GM12878 (cell line): ENCODE measurements around the gene EXOC3L1. TPM values are rescaled to one million over a fixed set of nuclear protein-coding genes. Genes with fewer than 3 reads are reported as not detected.
A peak's percentile ranks its signal among the peaks of the same experiment; 100 is the strongest.

Source experiments
- ATF2 ChIP-seq: IDR thresholded peaks from 2 replicates; pipeline ENCODE4 v1.6.1; 2012; ENCODE audit warnings: low read length, inconsistent platforms
- CHD1 ChIP-seq: IDR thresholded peaks from 2 replicates; pipeline ENCODE4 v1.6.1; 2012; ENCODE audit warnings: low read depth, low read length, improper control_type of control experiment
- CHD4 ChIP-seq: fragments of 200-600 bp; sonication (generic); IDR thresholded peaks from 2 replicates; pipeline ENCODE4 v1.6.1; 2016; ENCODE audit warnings: mild to moderate bottlenecking
- CTCF ChIP-seq, 3 experiments: IDR thresholded peaks in 2 of 3; conservative IDR thresholded peaks in 1 of 3; 2 replicates each; pipeline ENCODE4 v1.5.1; 2011; ENCODE audit warnings: low read depth in 3 of 3, low read length in 3 of 3, mild to moderate bottlenecking in 3 of 3, control low read depth in 2 of 3, moderate library complexity in 2 of 3, inconsistent platforms in 1 of 3, mixed read lengths in 1 of 3; ENCODE audit not compliant: control insufficient read depth in 2 of 3, insufficient read depth in 1 of 3; ENCODE audit errors: extremely low read depth in 1 of 3
- EP300 ChIP-seq, 2 experiments: fragments of 150-350 bp in 1 of 2; IDR thresholded peaks; 2 replicates each; pipeline ENCODE4 v1.6.1; 2011 to 2012; ENCODE audit warnings: low read depth in 2 of 2, low read length in 2 of 2, borderline replicate concordance in 1 of 2, improper control_type of control experiment in 1 of 2, inconsistent platforms in 1 of 2; ENCODE audit not compliant: control insufficient read depth in 1 of 2
- KLF5 ChIP-seq: fragments of 450-650 bp; IDR thresholded peaks from 2 replicates; pipeline ENCODE4 v1.6.1; 2014; ENCODE audit warnings: mild to moderate bottlenecking; ENCODE audit not compliant: partially characterized antibody
- NFIC ChIP-seq: IDR thresholded peaks from 2 replicates; pipeline ENCODE4 v1.6.1; 2012; ENCODE audit warnings: low read depth, mild to moderate bottlenecking, inconsistent platforms, low read length, moderate library complexity
- NFYA ChIP-seq: IDR thresholded peaks from 2 replicates; pipeline ENCODE4 v1.6.1; 2011; ENCODE audit warnings: low read depth, mild to moderate bottlenecking, low read length, improper control_type of control experiment, borderline replicate concordance
- NR2C2 ChIP-seq: IDR thresholded peaks from 2 replicates; pipeline ENCODE4 v1.6.1; 2011; ENCODE audit warnings: borderline replicate concordance, low read depth; ENCODE audit not compliant: control insufficient read depth, insufficient read length
- SMC3 ChIP-seq: IDR thresholded peaks from 2 replicates; pipeline ENCODE4 v1.6.1; 2011; ENCODE audit warnings: low read length, improper control_type of control experiment, borderline replicate concordance
- STAT3 ChIP-seq: IDR thresholded peaks from 2 replicates; pipeline ENCODE4 v1.6.1; 2011; ENCODE audit warnings: low read depth, low read length, improper control_type of control experiment
- ZNF384 ChIP-seq: IDR thresholded peaks from 2 replicates; pipeline ENCODE4 v1.6.1; 2012; ENCODE audit warnings: low read depth, mild to moderate bottlenecking, low read length, improper control_type of control experiment, borderline replicate concordance
- ZSCAN29 ChIP-seq: fragments of 450-650 bp; IDR thresholded peaks from 2 replicates; pipeline ENCODE4 v1.6.1; 2017; ENCODE audit warnings: mild to moderate bottlenecking, moderate library complexity
- polyA plus RNA-seq, 11 experiments: library from polyadenylated mRNA; depleted of rRNA in 4 of 11; unstranded in 6 of 11; stranded (reverse) in 5 of 11; fragments of >200 nt; fragmentation: Nextera tagmentation in 4 of 11; fragmentation: Illumina TruSeq in 1 of 11; extraction: Ambion mirVana in 4 of 11; extraction: Trizol in 1 of 11; gene quantifications; 1 replicate in 1 of 11; 2 replicates in 10 of 11; pipeline versions ENCODE4 v1.2.1 to v1.2.3, GENCODE V29; 2011 to 2016; ENCODE audit warnings: inconsistent platforms in 2 of 11, missing spikeins in 2 of 11, low read depth in 1 of 11
- total RNA-seq, 4 experiments: library from RNA; depleted of rRNA in 3 of 4; stranded (reverse); fragments of >200 nt in 3 of 4; fragmentation: Illumina TruSeq in 1 of 4; extraction: Trizol in 1 of 4; gene quantifications; 2 replicates each; pipeline versions ENCODE4 v1.2.1 to v1.2.3, GENCODE V29; 2013 to 2021
- TF ChIP-seq, protein P1 (sequence below): fragments of 450-650 bp; IDR thresholded peaks from 2 replicates; pipeline ENCODE4 v1.6.1; 2017; ENCODE audit warnings: mild to moderate bottlenecking, low read depth, inconsistent platforms; ENCODE audit not compliant: poor library complexity, severe bottlenecking
- TF ChIP-seq, protein P2 (sequence below): fragments of 450-650 bp; IDR thresholded peaks from 2 replicates; pipeline ENCODE4 v1.6.1; 2017; ENCODE audit warnings: antibody characterized with exemption, mild to moderate bottlenecking, moderate library complexity

Gene EXOC3L1
- total and polyA plus RNA-seq, 10 of the 15 experiments (the other 5 are each of a cell fraction or from before 2014, with no cell fraction given), result 0.07 to 0.42 TPM; not detected in 8

GRCh38 chr16:67179421-67180080 is 10.4 kb downstream of the EXOC3L1 start (continued):
- TF ChIP-seq, protein P1, sequence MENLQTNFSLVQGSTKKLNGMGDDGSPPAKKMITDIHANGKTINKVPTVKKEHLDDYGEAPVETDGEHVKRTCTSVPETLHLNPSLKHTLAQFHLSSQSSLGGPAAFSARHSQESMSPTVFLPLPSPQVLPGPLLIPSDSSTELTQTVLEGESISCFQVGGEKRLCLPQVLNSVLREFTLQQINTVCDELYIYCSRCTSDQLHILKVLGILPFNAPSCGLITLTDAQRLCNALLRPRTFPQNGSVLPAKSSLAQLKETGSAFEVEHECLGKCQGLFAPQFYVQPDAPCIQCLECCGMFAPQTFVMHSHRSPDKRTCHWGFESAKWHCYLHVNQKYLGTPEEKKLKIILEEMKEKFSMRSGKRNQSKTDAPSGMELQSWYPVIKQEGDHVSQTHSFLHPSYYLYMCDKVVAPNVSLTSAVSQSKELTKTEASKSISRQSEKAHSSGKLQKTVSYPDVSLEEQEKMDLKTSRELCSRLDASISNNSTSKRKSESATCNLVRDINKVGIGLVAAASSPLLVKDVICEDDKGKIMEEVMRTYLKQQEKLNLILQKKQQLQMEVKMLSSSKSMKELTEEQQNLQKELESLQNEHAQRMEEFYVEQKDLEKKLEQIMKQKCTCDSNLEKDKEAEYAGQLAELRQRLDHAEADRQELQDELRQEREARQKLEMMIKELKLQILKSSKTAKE, result no peak
- no peak for TF ChIP-seq KLF5
- TF ChIP-seq NFYA, result no peak
- no peak for TF ChIP-seq ZSCAN29
- TF ChIP-seq CHD4, result no peak
- TF ChIP-seq, protein P2, sequence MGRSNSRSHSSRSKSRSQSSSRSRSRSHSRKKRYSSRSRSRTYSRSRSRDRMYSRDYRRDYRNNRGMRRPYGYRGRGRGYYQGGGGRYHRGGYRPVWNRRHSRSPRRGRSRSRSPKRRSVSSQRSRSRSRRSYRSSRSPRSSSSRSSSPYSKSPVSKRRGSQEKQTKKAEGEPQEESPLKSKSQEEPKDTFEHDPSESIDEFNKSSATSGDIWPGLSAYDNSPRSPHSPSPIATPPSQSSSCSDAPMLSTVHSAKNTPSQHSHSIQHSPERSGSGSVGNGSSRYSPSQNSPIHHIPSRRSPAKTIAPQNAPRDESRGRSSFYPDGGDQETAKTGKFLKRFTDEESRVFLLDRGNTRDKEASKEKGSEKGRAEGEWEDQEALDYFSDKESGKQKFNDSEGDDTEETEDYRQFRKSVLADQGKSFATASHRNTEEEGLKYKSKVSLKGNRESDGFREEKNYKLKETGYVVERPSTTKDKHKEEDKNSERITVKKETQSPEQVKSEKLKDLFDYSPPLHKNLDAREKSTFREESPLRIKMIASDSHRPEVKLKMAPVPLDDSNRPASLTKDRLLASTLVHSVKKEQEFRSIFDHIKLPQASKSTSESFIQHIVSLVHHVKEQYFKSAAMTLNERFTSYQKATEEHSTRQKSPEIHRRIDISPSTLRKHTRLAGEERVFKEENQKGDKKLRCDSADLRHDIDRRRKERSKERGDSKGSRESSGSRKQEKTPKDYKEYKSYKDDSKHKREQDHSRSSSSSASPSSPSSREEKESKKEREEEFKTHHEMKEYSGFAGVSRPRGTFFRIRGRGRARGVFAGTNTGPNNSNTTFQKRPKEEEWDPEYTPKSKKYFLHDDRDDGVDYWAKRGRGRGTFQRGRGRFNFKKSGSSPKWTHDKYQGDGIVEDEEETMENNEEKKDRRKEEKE, result no peak
- no peak for TF ChIP-seq NR2C2
- peak; percentile 24 to 49 (median 44); a peak in 4 of 6 replicates for TF ChIP-seq CTCF (IDR thresholded peaks at IDR 0.05 in 2 of 3, conservative IDR thresholded peaks at IDR 0.05 in 1 of 3; ENCODE audit: control insufficient read depth in 2 of 3, extremely low read depth in 1 of 3, insufficient read depth in 1 of 3, low read depth in 3 of 3, low read length in 3 of 3)
- peak; percentile 21; the same call in 1 of the 2 replicates for TF ChIP-seq SMC3
- no peak for TF ChIP-seq ZNF384
- no peak for TF ChIP-seq STAT3
- no peak for TF ChIP-seq ATF2
- no peak for TF ChIP-seq NFIC
- no peak for TF ChIP-seq EP300 (IDR thresholded peaks at IDR 0.05; ENCODE audit: borderline replicate concordance in 1 of 2, control insufficient read depth in 1 of 2, low read depth in 2 of 2, low read length in 2 of 2)
- TF ChIP-seq CHD1, result no peak
